NB4 (cell line): ENCODE results near the gene EOLA1.

Experiments
- DNase-seq: peaks from one replicate; pipeline ENCODE4 v3.0.0; 2010; ENCODE audit warnings: low read depth
- H3K4me3 ChIP-seq: one replicate; pipeline ENCODE4 v1.5.1; 2011; ENCODE audit warnings: mild to moderate bottlenecking, low read depth, low read length, moderate library complexity
- CTCF ChIP-seq: IDR thresholded peaks from one replicate; pipeline ENCODE4 v1.5.1; 2012; ENCODE audit warnings: low read depth, low read length
- MAX ChIP-seq: IDR thresholded peaks from 2 replicates; pipeline ENCODE4 v1.6.1; 2011; ENCODE audit warnings: low read depth, low read length
- MYC ChIP-seq: IDR thresholded peaks from 2 replicates; pipeline ENCODE4 v1.6.1; 2011; ENCODE audit warnings: low read depth, low read length
- POLR2A ChIP-seq: IDR thresholded peaks from 2 replicates; pipeline ENCODE4 v1.6.1; 2011; ENCODE audit warnings: mild to moderate bottlenecking; ENCODE audit not compliant: insufficient read length; ENCODE audit errors: extremely low read depth

The EOLA1 gene

GRCh38 chrX:149511081-149511480, 29.7 kb upstream of the EOLA1 start:
- TF ChIP-seq CTCF (no peak), POLR2A (no peak)
- no peak overlapping the region for H3K4me3 ChIP-seq
- DNase-seq, result no peak

GRCh38 chrX:149512225-149512885, 28.5 kb upstream of the EOLA1 start:
- no peak for TF ChIP-seq POLR2A
- peak; percentile 62 for TF ChIP-seq CTCF
- TF ChIP-seq MAX, result no peak
- no peak for TF ChIP-seq MYC
- DNase-seq, result peak; percentile 68

GRCh38 chrX:149513825-149514428, 26.9 kb upstream of the EOLA1 start:
- no peak for TF ChIP-seq CTCF
- H3K4me3 ChIP-seq, result no peak overlapping the region
- DNase-seq, result no peak

More at GRCh38 chrX:149512225-149512885, 28.5 kb upstream of the EOLA1 start:
- H3K4me3 ChIP-seq, result no peak overlapping the region

- DNase-seq, result peak; percentile 15
- TF ChIP-seq CTCF, result no peak
- TF ChIP-seq POLR2A, result no peak
Observed at GRCh38 chrX:149515954-149516602, 24.7 kb upstream of the EOLA1 start.

GRCh38 chrX:149516604-149517003, 24.2 kb upstream of the EOLA1 start:
- TF ChIP-seq MYC, result no peak
- DNase-seq, result no peak
- no peak overlapping the region for H3K4me3 ChIP-seq

More at GRCh38 chrX:149515954-149516602, 24.7 kb upstream of the EOLA1 start:
- no peak overlapping the region for H3K4me3 ChIP-seq

- no peak overlapping the region for H3K4me3 ChIP-seq
- DNase-seq, result no peak
- no peak for TF ChIP-seq MYC
- TF ChIP-seq MAX, result no peak
- no peak for TF ChIP-seq POLR2A
- no peak for TF ChIP-seq CTCF
Observed at GRCh38 chrX:149517308-149517707, 23.5 kb upstream of the EOLA1 start.
